ENCODE results near the gene MSH2.

GRCh38 chr2:47490406-47490805 is 87.5 kb downstream of the MSH2 start:
- no peak for TF ChIP-seq TOE1 (CRISPR knock-in tag; IDR thresholded peaks at IDR 0.05)
- no peak for TF ChIP-seq THAP8 (CRISPR knock-in tag; IDR thresholded peaks at IDR 0.05; ENCODE audit: borderline replicate concordance)
- no peak for TF ChIP-seq CEBPB (IDR thresholded peaks at IDR 0.05; ENCODE audit: borderline replicate concordance, low read depth, low read length)
- no peak for TF ChIP-seq ELK4 (CRISPR knock-in tag; IDR thresholded peaks at IDR 0.05; ENCODE audit: borderline replicate concordance)
- no peak for TF ChIP-seq ZHX2 (IDR thresholded peaks at IDR 0.05; ENCODE audit: low read depth)
- TF ChIP-seq ZHX2 (CRISPR knock-in tag; IDR thresholded peaks at IDR 0.05; ENCODE audit: borderline replicate concordance) = no peak
- TF ChIP-seq ZNF710 (CRISPR knock-in tag; IDR thresholded peaks at IDR 0.05; ENCODE audit: borderline replicate concordance) = no peak
- TF ChIP-seq MAX (IDR thresholded peaks at IDR 0.05) = no peak
- TF ChIP-seq ARID2 (CRISPR knock-in tag; IDR thresholded peaks at IDR 0.05; ENCODE audit: borderline replicate concordance) = no peak
